Stimulated activated effector memory CD8-positive, alpha-beta T cell treated with anti-CD3 and anti-CD28 coated beads, Interleukin-12 subunit alpha, Interleukin-12 subunit beta, amount 100 ng/mL, for 72 hours (primary cell): ENCODE measurements around the gene DNAH8.
"Not testable (repeated sequence)": the region's sequence is repeated elsewhere in the genome, so short reads cannot be mapped to it uniquely, and the experiment has no call there.

Experiments used
- ATAC-seq: fragments of 150-1000 bp; cut with Tn5 transposase; 2 replicates; pipeline ENCODE4 v1.10.0; 2021
- DNase-seq, 2 donors: peaks; one replicate each; pipeline ENCODE4 v3.0.0; 2021 to 2022; ENCODE audit warnings: low spot score in 2 of 2
- H3K27ac Mint-ChIP-seq: one replicate; pipeline ENCODE4 v1.8.0; 2022; ENCODE audit warnings: mild to moderate bottlenecking, mixed read lengths
- H3K36me3 Mint-ChIP-seq: one replicate; pipeline ENCODE4 v1.8.0; 2022; ENCODE audit warnings: mild to moderate bottlenecking, mixed read lengths
- H3K4me1 Mint-ChIP-seq: one replicate; pipeline ENCODE4 v1.8.0; 2022; ENCODE audit warnings: mixed read lengths
- H3K4me3 Mint-ChIP-seq: one replicate; pipeline ENCODE4 v1.8.0; 2022; ENCODE audit warnings: mild to moderate bottlenecking, mixed read lengths
- H3K9me3 Mint-ChIP-seq: one replicate; pipeline ENCODE4 v1.8.0; 2022; ENCODE audit warnings: mixed read lengths

DNAH8 gene

DNA sequence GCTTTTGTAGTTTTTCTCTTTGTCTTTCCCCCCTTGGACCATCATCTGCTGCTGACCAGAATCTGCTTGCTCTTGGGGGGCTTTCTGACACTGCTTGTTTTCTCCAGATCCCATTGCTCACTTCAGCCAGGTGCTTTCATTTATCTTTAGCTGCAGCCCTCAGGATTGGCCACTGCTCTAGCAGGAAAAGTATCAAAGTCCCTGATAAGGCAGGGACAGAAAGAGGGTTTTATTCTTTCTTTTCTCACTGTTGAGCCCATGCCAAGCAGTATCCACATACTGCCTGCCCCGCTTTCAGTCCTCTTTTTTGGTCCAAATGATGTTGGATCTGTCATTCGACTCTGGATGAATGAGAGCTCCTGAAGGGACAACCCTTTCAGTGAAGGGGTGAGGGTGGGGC is 141.4 kb downstream of the DNAH8 start:
- DNase-seq (no peak), ATAC-seq (no peak)
- H3K27ac Mint-ChIP-seq: no peak overlapping the region
- H3K36me3 Mint-ChIP-seq: no peaks in the 10 kb centered on the region
- no peaks in the 10 kb centered on the region for H3K4me1 Mint-ChIP-seq
- no peaks in the 10 kb centered on the region for H3K9me3 Mint-ChIP-seq
- H3K4me3 Mint-ChIP-seq: no peak overlapping the region

GRCh38 chr6:38857815-38858214 is 142.7 kb downstream of the DNAH8 start:
- DNase-seq (no peak), ATAC-seq (no peak)
- Mint-ChIP-seq H3K27ac (no peak overlapping the region), H3K4me3 (no peak overlapping the region), H3K4me1 (no peaks in the 10 kb centered on the region), H3K36me3 (no peaks in the 10 kb centered on the region), H3K9me3 (no peaks in the 10 kb centered on the region)

DNA sequence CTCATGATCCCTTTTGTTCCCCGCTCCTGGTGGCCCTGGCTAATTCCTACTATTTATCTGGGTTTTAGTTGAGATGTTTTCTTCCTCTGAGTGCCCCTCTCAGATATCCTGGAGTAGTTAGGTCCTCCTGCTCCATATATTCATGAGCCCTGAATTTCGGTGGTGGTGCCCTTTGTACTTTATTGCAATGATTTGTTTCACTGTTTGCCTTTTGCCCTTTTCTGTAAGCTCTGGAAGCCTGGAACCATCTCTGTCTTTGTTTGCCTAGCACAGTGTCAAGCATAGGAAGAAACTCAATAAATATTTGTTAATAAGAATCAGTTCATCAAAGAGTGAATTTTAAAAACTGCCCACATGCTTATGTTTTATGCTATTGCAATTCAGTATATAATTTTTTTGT is 144.9 kb downstream of the DNAH8 start:
- Mint-ChIP-seq H3K4me1 (no peaks in the 10 kb centered on the region), H3K36me3 (no peaks in the 10 kb centered on the region), H3K27ac (no peak overlapping the region), H3K9me3 (no peaks in the 10 kb centered on the region), H3K4me3 (no peak overlapping the region)
- DNase-seq (no peak), ATAC-seq (no peak)

- H3K4me1 Mint-ChIP-seq: no peaks in the 10 kb centered on the region
Observed at GRCh38 chr6:38861926-38862401, 146.9 kb downstream of the DNAH8 start.

GRCh38 chr6:38865521-38866174 is 150.5 kb downstream of the DNAH8 start:
- ATAC-seq (no peak), DNase-seq (no peak)
- Mint-ChIP-seq H3K4me1 (no peaks in the 10 kb centered on the region), H3K36me3 (no peaks in the 10 kb centered on the region), H3K27ac (no peak overlapping the region), H3K9me3 (no peaks in the 10 kb centered on the region), H3K4me3 (no peak overlapping the region)

More at GRCh38 chr6:38861926-38862401, 146.9 kb downstream of the DNAH8 start:
- Mint-ChIP-seq H3K4me3 (no peak overlapping the region), H3K36me3 (no peaks in the 10 kb centered on the region), H3K27ac (no peak overlapping the region), H3K9me3 (no peaks in the 10 kb centered on the region)
- DNase-seq (no peak), ATAC-seq (no peak)

- no peaks in the 10 kb centered on the region for H3K9me3 Mint-ChIP-seq
- no peak for ATAC-seq
Observed at GRCh38 chr6:38867726-38868125, 152.6 kb downstream of the DNAH8 start.

GRCh38 chr6:38871741-38872568 is 156.8 kb downstream of the DNAH8 start:
- DNase-seq: peak; percentile 51 to 78
- H3K27ac Mint-ChIP-seq: no peak overlapping the region

More at GRCh38 chr6:38867726-38868125, 152.6 kb downstream of the DNAH8 start:
- Mint-ChIP-seq H3K4me3 (no peak overlapping the region), H3K36me3 (no peaks in the 10 kb centered on the region), H3K4me1 (no peaks in the 10 kb centered on the region), H3K27ac (no peak overlapping the region)
- DNase-seq: no peak

DNA sequence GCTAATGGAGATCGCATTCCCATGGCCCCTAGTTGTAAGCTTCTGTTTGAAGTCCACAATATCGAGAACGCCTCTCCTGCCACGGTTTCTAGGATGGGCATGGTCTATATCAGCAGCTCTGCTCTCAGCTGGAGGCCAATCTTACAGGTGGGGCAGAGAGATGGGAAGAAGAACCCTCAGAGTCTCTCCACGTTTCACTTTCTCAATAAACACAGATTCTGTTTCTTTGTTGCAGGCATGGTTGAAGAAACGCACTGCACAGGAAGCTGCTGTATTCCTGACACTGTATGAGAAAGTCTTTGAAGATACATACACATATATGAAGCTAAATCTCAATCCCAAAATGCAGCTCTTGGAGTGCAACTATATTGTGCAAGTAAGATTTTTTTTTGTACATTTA is 157.9 kb downstream of the DNAH8 start:
- H3K4me3 Mint-ChIP-seq: no peak overlapping the region
- no peak for ATAC-seq
- H3K36me3 Mint-ChIP-seq: no peaks in the 10 kb centered on the region
- H3K4me1 Mint-ChIP-seq: peaks cover 29% of the 10 kb centered on the region
- H3K9me3 Mint-ChIP-seq: no peaks in the 10 kb centered on the region
- DNase-seq: no peak
- H3K27ac Mint-ChIP-seq: no peak overlapping the region

More at GRCh38 chr6:38871741-38872568, 156.8 kb downstream of the DNAH8 start:
- no peaks in the 10 kb centered on the region for H3K9me3 Mint-ChIP-seq
- H3K4me1 Mint-ChIP-seq: peaks cover 23% of the 10 kb centered on the region
- no peaks in the 10 kb centered on the region for H3K36me3 Mint-ChIP-seq
- H3K4me3 Mint-ChIP-seq: no peak overlapping the region
- no peak for ATAC-seq

- not testable (repeated sequence) for DNase-seq, ATAC-seq
- peak overlapping the region; percentile 76 for H3K27ac Mint-ChIP-seq
Observed at GRCh38 chr6:38873816-38874215, 158.7 kb downstream of the DNAH8 start.

GRCh38 chr6:38876475-38876874 is 161.4 kb downstream of the DNAH8 start:
- peak overlapping the region; percentile 41 for H3K4me3 Mint-ChIP-seq
- no peaks in the 10 kb centered on the region for H3K36me3 Mint-ChIP-seq
- H3K9me3 Mint-ChIP-seq: no peaks in the 10 kb centered on the region
- peaks cover 29% of the 10 kb centered on the region for H3K4me1 Mint-ChIP-seq
- ATAC-seq (peak; percentile 98), DNase-seq (peak in 1 of 2 donors; percentile 6)
- H3K27ac Mint-ChIP-seq: peak overlapping the region; percentile 71

More at GRCh38 chr6:38873816-38874215, 158.7 kb downstream of the DNAH8 start:
- H3K9me3 Mint-ChIP-seq, H3K36me3 Mint-ChIP-seq: not testable (repeated sequence)
- Mint-ChIP-seq H3K4me1 (peaks cover 29% of the 10 kb centered on the region), H3K4me3 (peak overlapping the region; percentile 19)

GRCh38 chr6:38877721-38878120 is 162.6 kb downstream of the DNAH8 start:
- Mint-ChIP-seq H3K9me3 (no peaks in the 10 kb centered on the region), H3K4me3 (no peak overlapping the region), H3K27ac (no peak overlapping the region), H3K4me1 (peaks cover 29% of the 10 kb centered on the region), H3K36me3 (no peaks in the 10 kb centered on the region)
- DNase-seq (no peak), ATAC-seq (no peak)

GRCh38 chr6:38882157-38882556 is 167.0 kb downstream of the DNAH8 start:
- Mint-ChIP-seq H3K4me1 (peaks cover 6% of the 10 kb centered on the region), H3K9me3 (no peaks in the 10 kb centered on the region)
- ATAC-seq: no peak

DNA sequence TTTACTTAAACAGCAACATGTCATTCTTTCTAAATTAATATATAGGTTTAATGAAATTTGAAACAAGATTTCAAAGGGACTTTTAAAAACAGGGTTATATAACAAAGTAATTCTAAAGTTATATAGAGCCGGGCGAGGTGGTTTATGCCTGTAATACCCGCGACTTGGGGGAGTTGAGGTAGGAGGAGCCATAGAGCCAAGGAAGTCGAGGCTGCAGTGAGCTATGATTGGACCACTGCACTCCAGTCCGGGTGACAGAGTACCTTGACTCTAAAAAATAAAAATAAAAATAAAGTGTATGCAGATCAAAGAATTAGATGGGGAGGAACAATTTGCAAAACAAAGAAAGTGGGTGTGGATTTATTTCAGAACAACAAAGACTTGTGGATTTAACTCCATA is 182.4 kb downstream of the DNAH8 start:
- Mint-ChIP-seq H3K4me3 (no peak overlapping the region), H3K4me1 (no peaks in the 10 kb centered on the region), H3K9me3 (no peaks in the 10 kb centered on the region), H3K36me3 (no peaks in the 10 kb centered on the region), H3K27ac (no peak overlapping the region)
- ATAC-seq: no peak
- DNase-seq: no peak

More at GRCh38 chr6:38882157-38882556, 167.0 kb downstream of the DNAH8 start:
- H3K36me3 Mint-ChIP-seq: no peaks in the 10 kb centered on the region
- no peak overlapping the region for H3K27ac Mint-ChIP-seq
- no peak overlapping the region for H3K4me3 Mint-ChIP-seq
- DNase-seq: no peak

GRCh38 chr6:38901802-38902522 is 186.9 kb downstream of the DNAH8 start:
- no peak for DNase-seq
- Mint-ChIP-seq H3K4me1 (no peaks in the 10 kb centered on the region), H3K27ac (no peak overlapping the region), H3K4me3 (no peak overlapping the region), H3K36me3 (no peaks in the 10 kb centered on the region), H3K9me3 (no peaks in the 10 kb centered on the region)
- no peak for ATAC-seq

GRCh38 chr6:38906582-38906981 is 191.5 kb downstream of the DNAH8 start:
- Mint-ChIP-seq H3K4me3 (no peak overlapping the region), H3K9me3 (no peaks in the 10 kb centered on the region), H3K4me1 (no peaks in the 10 kb centered on the region), H3K27ac (no peak overlapping the region), H3K36me3 (no peaks in the 10 kb centered on the region)
- ATAC-seq (no peak), DNase-seq (no peak)
